Islet precursor cell (in vitro differentiated cells): ENCODE measurements around the gene HIBCH.
"Not testable (repeated sequence)": the region's sequence is repeated elsewhere in the genome, so short reads cannot be mapped to it uniquely, and the experiment has no call there.

ENCODE experiments used
- DNase-seq: peaks from one replicate; pipeline ENCODE4 v3.0.0-alpha.2; 2018

The HIBCH gene

DNA sequence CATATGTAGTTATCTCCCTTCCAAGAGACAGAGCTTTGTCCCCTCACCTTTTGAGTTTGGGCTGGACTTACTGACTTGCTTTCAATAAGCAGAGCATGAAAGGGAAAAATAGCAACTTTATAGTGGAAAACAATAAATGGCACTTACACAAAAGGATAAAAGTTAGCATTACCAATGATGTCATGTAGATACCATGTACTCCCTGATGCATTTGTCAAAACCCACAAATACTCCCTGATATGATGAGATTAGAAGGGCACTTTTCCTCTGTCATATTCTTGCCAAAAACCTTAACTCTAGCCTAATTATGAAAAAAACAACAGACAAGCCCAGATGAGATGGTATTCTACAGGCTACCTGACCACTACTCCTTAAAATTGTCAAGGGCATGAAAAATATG, 16.0 kb downstream of the HIBCH start:
- DNase-seq, result no peak

GRCh38 chr2:190302052-190302451, 17.6 kb downstream of the HIBCH start:
- no peak for DNase-seq

DNA sequence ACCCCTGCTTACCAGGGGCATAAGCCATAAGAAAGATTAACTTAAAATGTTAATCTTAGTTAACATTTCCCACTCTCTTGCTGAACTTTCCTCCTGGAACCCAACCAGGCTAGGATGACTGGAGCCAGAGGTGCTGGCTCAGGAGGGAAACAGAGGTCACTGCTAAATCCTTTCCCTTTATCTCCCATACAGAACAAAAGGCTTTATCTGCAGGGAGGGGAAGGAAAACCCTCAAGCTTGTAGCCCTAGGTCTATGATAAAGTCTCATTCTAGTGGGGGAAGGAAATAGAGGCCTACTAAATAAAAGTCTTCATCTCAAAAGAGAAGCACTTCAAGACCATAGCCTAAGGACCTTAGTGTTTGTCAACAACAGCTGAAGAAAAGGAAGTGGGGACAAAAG, 18.6 kb downstream of the HIBCH start:
- DNase-seq, result no peak

GRCh38 chr2:190297880-190298279, 21.7 kb downstream of the HIBCH start:
- not testable (repeated sequence) for DNase-seq

DNA sequence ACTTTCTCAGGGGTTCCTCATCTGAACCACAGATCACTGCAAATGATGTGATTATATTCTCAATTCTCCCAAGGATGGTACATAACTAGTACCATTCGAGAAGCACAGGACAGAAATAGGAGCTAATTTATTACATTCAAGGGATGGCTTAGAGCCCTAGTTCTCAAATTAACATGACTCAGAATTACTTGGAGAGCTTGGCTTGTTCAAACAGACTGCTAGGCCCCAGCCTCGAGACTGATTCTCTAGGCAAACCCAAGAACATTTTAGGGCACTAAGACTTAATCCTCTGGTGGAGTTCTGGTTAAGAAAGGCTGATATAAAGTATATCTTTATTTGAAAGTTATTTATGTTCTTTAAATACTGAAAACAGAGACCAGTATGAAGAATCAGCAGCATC, 35.8 kb downstream of the HIBCH start:
- no peak for DNase-seq

DNA sequence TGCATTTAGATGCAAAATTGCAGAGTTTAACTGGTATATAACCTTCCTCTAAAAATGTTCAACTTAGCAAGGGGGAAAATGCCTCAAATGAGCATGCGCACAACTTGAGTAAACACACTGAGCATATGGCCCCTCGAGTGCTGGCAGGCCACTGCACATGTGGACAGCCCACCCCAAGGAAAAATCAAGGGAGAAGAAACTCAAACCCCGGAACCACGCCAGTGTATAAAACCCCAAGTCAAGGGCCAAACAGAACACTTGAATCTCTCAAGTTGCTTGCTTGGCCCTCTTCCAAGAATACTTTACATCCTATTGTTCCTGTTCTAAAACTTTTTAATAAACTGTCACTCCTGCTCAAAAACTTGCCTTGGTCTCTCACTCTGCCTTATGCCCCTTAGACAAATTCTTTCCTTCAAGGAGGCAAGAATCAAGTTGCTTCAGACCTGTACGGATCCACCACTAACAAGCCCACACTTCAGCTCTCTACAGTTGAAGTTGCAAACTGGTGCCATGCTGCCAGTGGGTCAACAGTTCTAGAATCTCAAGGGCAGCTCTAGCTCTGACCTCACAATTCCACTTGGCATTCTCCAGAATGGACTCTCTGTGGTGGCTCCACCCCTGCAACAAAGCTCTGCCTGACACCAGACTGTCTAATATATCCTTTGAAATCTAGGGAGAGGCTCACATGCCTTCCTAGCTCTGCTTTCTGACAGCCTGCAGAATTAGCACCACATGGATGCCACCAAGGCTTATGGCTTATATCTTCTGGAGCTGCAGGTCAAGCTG, 38.9 kb downstream of the HIBCH start:
- DNase-seq, result no peak

DNA sequence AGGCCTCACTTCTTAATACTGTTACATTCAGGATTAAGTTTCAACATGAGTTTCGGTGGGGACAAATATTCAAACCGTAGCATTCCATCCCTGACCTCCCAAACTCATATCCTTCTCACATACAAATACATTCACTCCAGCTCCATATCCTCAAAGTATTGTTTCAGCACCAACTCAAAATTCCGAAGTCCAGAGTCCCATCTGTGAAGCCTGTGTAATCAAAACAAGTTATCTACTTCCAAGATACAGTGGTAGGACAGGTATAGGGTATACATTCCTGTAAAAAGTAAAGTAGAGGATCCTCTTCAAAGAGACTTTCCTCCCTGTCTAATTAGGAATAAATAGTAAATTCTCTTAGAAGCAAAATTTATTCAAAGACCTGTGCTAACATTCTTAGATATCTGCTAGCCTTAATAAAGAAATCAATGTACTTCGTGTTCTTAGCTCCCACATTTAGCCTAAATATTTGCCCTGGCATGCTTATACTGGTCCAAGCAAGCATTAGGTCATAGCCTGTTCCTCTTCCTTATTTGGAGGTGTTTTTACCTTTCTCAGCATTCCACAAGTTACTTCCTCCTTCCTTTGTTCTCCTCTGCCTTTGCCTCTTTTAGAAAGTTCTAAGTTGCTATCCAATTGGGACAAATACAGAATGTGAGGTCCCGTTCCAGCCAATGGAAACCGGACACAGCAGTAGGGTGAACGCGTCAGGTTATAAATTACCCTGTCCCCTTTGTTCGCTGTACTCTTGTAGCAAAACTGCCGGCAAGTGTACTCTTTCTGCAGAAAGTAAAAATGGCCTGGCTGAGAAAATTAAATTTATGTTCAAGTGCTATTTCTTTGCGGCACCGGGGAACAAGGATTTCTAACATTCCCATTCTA, 40.1 kb downstream of the HIBCH start:
- DNase-seq, result not testable (repeated sequence)

- no peak for DNase-seq
Observed at GRCh38 chr2:190277234-190278112, 42.2 kb downstream of the HIBCH start.

- no peak for DNase-seq
Observed at GRCh38 chr2:190272457-190272842, 47.2 kb downstream of the HIBCH start.

DNA sequence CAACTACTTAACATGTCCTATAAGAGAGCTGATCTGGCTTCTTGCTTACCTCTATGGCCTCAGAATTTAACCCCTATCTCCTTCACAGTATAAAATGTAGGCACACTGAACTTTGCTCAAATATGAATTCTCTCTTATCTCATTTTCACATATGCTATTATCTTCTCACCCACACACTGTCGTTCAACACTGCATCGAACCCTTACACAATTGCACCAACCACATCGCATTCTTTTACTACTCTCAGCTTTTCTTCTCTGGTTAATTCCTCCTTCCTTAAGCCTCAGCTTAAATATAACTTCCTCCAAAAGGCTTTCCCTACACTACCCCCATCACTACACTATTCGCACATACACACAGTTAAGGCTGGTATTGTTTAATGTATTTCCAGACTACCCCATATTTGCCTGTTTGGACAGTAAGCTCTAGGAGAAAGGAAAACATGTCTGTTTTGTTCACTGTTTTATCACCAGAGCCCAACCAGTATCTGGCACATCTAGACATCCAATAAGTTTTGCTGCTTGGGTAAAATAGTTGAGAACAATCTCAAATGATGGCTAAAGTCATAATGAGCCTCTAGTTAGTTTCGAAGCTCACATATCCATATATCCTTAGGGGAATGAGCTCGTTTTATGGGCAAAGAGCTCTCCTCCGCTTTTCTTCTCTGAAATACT, 47.7 kb downstream of the HIBCH start:
- no peak for DNase-seq

DNA sequence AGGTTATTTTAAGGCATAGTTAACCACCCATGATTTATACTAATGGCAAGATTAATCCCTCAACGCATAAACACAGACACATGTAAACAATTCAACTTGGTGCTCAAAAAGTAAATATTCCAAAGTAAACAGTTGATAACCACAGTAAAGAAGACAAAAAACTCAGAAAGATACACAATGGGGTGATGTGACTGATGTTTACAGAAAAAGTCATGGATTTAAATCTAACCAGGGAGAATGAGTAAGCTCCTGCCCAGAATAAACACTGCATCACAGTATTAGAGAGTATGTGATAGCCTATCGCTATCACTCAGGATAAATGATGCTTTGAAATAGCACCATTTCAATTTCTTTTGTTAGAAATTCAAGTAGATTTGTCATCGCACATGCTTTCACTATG, 49.3 kb downstream of the HIBCH start:
- no peak for DNase-seq

- DNase-seq, result not testable (repeated sequence)
Observed at GRCh38 chr2:190269699-190270098, 49.9 kb downstream of the HIBCH start.

DNA sequence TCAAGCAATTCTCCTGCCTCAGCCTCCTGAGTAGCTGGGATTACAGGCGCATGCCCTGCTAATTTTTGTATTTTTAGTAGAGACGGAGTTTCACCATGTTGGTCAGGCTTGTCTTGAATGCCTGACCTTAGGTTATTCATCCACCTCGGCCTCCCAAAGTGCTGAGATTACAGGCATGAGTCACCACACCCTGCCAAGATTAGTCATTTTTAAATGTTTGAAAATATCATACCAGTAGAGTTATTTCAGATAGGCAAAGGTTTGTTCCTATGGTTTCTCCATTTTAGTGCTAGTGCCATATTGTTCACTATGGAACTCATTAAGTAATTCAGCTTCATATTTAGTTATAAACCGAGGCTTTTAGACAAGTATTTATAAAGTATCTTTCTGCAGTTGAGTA, 52.3 kb downstream of the HIBCH start:
- no peak for DNase-seq

DNA sequence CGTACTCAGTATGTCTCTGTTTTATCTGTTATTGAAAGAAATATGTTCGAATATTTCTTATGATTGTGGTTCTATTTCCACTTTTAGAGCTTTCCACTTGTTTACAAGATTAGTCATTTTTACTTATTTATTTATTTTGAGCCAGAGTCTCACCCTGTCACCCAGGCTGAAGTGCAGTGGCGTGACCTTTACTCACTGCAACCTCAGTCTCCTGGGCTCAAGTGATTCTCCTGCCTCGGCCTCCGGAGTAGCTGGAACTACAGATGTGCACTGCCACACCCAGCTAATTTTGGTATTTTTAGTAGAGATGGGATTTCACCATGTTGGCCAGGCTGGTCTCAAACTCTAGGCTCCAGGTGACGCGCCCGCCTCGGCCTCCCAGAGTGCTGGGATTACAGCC, 53.3 kb downstream of the HIBCH start:
- no peak for DNase-seq

DNA sequence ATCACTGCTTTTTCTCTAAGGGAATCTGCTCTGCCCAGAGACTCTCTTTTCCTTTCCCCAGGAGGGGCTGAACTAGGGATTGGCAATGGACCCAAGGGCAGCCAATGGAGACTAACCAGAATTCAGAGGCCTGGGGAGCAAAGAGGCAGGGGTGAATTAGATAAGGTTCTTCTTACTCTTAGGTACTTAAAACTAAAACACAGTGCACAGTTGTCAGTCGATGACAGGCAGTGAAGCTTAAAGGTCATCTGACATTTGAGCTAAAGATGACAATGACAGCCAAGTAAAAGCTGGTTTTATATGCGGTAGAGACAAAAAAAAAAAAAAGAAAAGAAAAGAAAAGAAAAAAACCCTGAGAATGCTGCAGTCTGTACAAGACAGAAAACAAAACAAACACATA, 57.8 kb downstream of the HIBCH start:
- no peak for DNase-seq

GRCh38 chr2:190256087-190256486, 63.5 kb downstream of the HIBCH start:
- DNase-seq, result no peak

DNA sequence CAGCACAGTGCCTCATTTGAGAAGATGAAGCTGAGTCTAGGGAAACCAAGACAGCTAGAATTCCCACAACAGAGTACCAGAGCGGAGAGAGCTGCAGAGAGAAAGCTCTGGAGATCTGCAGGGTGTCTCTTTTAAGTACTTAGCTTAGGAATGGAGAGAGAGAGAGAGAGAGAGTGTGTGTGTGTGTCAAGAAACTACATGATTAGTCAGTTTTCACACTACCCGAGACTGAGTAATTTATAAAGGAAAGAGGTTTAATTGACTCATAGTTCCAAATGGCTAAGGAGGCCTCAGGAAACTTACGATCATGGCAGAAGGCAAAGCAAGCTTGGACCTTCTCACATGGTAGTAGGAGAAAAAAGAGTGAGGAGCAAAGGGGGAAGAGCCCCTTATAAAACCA, 64.0 kb downstream of the HIBCH start:
- no peak for DNase-seq

- DNase-seq, result no peak
Observed at GRCh38 chr2:190254063-190254850, 65.4 kb downstream of the HIBCH start.

- DNase-seq, result no peak
Observed at GRCh38 chr2:190250421-190250820, 69.2 kb downstream of the HIBCH start.

DNA sequence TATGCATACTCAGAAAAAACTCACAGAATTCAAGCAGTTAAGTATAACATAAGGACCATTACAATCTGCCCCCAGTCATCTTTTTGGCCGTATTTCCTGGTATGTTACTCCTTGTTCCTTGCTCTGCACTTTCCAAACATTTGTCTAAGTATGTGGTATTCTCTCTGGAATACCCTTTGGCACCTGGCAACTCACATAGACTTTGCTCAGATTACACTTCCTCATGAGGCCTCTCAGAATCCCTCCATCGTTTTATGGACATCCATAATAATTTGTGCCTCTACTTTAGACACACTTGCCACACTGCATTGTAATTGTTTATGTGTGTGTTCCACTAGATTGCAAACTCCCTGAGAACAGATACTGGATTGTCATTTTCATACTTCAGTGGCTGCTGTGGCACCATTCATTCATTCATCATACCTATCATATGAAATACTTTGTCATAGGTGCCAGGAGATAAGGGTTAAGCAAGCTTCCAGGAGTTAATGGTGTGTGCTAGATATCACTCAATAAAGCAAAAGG, 84.0 kb downstream of the HIBCH start:
- no peak for DNase-seq

DNA sequence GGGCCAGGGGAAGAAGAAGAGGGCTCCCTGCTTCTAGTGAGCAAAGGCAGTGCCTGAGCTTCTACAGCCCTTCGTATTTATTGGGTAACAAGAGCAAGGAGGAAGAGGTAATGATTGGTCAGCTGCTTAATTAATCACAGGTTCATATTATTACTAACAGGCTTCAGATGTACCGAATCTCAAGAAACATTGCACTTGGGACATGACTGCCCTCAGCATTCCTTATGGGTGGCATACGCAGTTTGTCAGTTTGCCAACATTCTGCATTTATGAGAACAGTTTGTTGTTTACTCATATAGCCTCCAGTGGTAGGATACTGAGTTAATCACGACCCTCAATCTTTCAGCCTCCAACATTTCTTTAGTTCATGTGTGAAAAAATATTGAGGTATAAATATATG, 84.5 kb downstream of the HIBCH start:
- DNase-seq, result no peak

GRCh38 chr2:190223989-190224388, 95.6 kb downstream of the HIBCH start:
- not testable (repeated sequence) for DNase-seq
